Bronchial epithelial cell (primary cell): ENCODE data around the gene SCARF2. TPM values are rescaled to one million over a fixed set of nuclear protein-coding genes. Genes with fewer than 3 reads are reported as not detected.
"Not testable (repeated sequence)": the region's sequence is repeated elsewhere in the genome, so short reads cannot be mapped to it uniquely, and the experiment has no call there.

Experiments
- DNase-seq: peaks from one replicate; pipeline ENCODE4 v3.0.0-alpha.2; 2010; ENCODE audit warnings: low read depth
- FAIRE-seq: peaks from 2 replicates; lab custom pipeline; 2011; peaks lifted over from hg19 to GRCh38; lab: Jason Lieb, UNC
- H3K27me3 ChIP-seq: 2 replicates; pipeline ENCODE4 v1.5.1; 2011; ENCODE audit warnings: low read length; ENCODE audit not compliant: control insufficient read depth, insufficient read depth
- H3K36me3 ChIP-seq: 2 replicates; pipeline ENCODE4 v1.5.1; 2011; ENCODE audit warnings: low read length; ENCODE audit not compliant: control insufficient read depth, insufficient read depth
- H3K4me3 ChIP-seq: 2 replicates; pipeline ENCODE4 v1.5.1; 2011; ENCODE audit warnings: mild to moderate bottlenecking, low read depth, low read length, control low read depth
- total RNA-seq: library from RNA; depleted of rRNA; stranded (reverse); fragments of >200 nt; gene quantifications from 2 replicates; pipeline ENCODE4 v1.2.1, GENCODE V29; 2014
- TF ChIP-seq, protein P1 (sequence below): IDR thresholded peaks from 2 replicates; pipeline ENCODE4 v1.5.1; 2011; ENCODE audit warnings: mild to moderate bottlenecking, moderate library complexity, low read length, control low read depth, inconsistent platforms; ENCODE audit not compliant: insufficient read depth, severe bottlenecking

SCARF2 gene, protein sequence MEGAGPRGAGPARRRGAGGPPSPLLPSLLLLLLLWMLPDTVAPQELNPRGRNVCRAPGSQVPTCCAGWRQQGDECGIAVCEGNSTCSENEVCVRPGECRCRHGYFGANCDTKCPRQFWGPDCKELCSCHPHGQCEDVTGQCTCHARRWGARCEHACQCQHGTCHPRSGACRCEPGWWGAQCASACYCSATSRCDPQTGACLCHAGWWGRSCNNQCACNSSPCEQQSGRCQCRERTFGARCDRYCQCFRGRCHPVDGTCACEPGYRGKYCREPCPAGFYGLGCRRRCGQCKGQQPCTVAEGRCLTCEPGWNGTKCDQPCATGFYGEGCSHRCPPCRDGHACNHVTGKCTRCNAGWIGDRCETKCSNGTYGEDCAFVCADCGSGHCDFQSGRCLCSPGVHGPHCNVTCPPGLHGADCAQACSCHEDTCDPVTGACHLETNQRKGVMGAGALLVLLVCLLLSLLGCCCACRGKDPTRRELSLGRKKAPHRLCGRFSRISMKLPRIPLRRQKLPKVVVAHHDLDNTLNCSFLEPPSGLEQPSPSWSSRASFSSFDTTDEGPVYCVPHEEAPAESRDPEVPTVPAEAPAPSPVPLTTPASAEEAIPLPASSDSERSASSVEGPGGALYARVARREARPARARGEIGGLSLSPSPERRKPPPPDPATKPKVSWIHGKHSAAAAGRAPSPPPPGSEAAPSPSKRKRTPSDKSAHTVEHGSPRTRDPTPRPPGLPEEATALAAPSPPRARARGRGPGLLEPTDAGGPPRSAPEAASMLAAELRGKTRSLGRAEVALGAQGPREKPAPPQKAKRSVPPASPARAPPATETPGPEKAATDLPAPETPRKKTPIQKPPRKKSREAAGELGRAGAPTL
- 0.26 and 0.53 TPM in 2 replicates for total RNA-seq

DNA sequence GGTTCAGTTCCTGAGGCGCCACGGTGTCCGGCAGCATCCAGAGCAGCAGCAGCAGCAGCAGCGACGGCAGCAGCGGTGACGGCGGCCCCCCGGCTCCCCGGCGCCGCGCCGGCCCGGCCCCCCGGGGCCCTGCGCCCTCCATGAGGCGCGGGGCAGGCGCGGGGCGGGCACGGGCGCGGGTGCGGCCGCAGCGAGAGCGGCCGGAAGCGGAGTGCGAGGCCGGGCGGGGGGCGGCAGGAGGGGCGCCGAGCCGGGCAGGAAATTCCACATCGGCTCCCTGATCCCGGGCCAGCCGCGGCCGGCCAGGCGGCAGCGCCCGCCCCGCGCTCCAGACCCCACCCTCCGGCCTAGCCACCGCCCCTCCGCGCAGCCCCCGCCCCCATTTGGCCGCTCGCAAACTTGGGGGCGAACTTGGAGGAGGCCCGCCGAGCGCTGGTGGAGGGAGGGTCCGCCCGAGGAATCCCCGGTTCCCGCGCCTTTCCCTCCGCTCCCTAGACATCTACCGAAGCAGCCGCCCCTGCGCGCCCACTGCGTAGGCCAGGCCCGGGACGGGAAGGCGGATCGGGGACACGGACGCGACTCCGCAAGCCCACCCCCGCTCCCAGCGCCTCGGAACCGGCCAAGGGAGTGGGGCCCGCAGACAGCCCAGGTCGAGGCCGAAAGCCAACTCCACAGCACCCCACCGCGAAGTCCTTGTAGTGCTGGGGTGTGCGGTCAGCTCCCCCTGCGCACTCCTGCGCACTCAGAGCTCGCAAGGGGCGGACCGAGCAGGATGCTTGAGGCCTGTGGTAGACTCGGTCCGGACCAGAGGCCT is at the start of gene SCARF2:
Gene SCARF2, minus strand, starts transcription at position 213 of the 814 bp plus-strand sequence. Its CDS starts 71 bp downstream, at position 142.
- FAIRE-seq (no peak), DNase-seq (no peak)
- H3K4me3 ChIP-seq: peak within 1 kb of the TSS; percentile 40
- peaks cover 1% of the 10 kb centered on the region for H3K36me3 ChIP-seq
- H3K27me3 ChIP-seq: peaks cover 21% of the 10 kb centered on the region
- TF ChIP-seq, protein P1, sequence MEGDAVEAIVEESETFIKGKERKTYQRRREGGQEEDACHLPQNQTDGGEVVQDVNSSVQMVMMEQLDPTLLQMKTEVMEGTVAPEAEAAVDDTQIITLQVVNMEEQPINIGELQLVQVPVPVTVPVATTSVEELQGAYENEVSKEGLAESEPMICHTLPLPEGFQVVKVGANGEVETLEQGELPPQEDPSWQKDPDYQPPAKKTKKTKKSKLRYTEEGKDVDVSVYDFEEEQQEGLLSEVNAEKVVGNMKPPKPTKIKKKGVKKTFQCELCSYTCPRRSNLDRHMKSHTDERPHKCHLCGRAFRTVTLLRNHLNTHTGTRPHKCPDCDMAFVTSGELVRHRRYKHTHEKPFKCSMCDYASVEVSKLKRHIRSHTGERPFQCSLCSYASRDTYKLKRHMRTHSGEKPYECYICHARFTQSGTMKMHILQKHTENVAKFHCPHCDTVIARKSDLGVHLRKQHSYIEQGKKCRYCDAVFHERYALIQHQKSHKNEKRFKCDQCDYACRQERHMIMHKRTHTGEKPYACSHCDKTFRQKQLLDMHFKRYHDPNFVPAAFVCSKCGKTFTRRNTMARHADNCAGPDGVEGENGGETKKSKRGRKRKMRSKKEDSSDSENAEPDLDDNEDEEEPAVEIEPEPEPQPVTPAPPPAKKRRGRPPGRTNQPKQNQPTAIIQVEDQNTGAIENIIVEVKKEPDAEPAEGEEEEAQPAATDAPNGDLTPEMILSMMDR: no peak

DNA sequence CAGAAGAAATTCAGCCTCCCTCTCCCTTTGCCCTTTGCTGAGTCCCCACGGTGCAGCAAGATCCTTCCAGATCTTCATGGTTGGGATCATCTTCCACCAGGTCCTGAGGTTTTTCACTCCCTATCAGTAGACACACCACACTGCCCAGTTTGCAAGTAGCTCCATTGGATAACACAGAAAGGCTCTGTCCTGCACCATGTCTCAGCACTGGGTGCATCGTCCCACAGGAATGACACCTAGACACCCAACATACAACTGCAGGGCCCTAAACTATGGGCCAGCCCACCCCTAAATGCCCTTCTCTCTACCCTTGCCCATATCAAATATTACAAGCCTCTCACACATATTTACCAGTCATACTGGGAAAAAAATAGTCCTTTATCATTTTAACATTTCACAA is 48.6 kb upstream of the SCARF2 start:
- DNase-seq (no peak), FAIRE-seq (no peak)
- peaks cover 4% of the 10 kb centered on the region for H3K36me3 ChIP-seq
- no peak overlapping the region for H3K4me3 ChIP-seq
- TF ChIP-seq, protein P1: no peak
- no peaks in the 10 kb centered on the region for H3K27me3 ChIP-seq

DNA sequence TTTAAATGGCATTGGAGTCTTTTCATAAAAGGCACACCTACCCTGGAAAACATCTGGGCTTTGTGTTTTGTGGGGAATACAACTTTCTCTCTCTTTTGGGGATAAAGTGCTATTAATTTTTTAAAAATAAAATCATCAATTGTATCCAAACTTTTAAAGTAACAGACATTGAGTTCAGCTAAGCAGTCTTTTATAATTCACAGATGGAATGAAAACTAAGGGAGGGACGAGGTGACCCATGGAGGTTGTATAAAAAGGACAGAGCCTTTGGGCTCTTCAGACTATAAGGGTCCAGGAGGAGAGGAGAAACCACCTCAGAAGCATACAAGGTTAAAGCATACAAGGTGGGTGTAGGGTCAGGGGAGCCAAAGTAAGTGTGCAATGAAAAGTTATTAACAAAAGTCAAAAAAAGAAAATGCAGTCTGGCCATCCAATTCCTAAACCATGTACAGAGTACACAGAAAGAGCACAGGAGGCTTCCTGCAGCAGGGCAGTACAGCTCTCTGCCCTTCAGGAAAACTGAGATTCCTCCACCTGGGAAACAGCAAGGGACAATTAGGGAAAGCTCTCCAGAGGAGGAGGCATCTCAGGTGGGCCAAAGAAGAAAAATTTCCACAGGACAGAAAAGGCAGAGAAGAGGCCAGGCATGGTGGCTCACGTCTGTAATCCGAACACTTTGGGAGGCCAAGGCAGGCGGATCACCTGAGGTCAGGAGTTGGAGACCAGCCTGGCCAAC is 47.5 kb upstream of the SCARF2 start:
- FAIRE-seq (no peak), DNase-seq (no peak)
- TF ChIP-seq, protein P1: no peak
- H3K4me3 ChIP-seq: no peak overlapping the region
- H3K36me3 ChIP-seq: peaks cover 4% of the 10 kb centered on the region
- no peaks in the 10 kb centered on the region for H3K27me3 ChIP-seq

DNA sequence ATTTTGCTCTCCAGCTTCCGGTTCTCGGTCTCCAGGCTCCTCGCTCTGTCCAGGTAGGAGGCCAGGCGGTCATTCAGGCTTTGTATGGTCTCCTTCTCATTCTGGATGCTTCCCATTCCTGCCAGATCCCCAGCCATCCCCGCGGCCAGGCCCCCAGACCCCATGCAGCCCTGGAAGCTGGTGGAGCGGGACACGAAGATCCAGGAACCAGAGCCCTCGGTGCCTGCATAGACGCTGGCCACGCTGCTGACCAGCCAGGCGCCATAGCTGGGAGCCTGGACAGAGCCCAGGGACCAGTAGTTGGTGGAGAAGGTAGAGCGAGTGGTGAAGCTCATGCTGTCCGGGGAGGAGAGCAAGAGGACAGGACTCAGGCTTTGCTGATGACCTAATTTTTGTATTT is 46.1 kb upstream of the SCARF2 start:
- TF ChIP-seq, protein P1: no peak
- no peak for FAIRE-seq
- no peak for DNase-seq
- Histone ChIP-seq H3K4me3 (no peak overlapping the region), H3K36me3 (peaks cover 1% of the 10 kb centered on the region), H3K27me3 (no peaks in the 10 kb centered on the region)

DNA sequence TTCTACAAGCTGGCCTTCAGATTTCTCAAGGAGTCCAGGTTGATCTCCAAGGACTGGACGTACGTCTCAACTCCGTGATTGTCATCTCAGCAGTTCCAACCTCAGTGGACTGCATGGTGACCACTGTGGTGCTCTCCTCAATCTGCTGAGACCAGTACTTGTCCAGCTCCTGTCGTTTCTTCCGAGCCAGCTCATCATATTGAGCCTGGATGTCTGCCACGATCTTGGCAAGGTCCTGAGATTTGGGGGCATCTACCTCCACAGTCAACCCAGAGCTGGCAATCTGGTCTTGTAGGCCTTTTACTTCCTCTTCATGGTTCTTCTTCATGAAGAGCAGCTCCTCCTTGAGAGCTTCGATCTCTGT is 45.5 kb upstream of the SCARF2 start:
- not testable (repeated sequence) for FAIRE-seq, H3K36me3 ChIP-seq, H3K4me3 ChIP-seq, DNase-seq, H3K27me3 ChIP-seq
